Stimulated activated CD4-positive, alpha-beta T cell treated with anti-CD3 and anti-CD28 coated beads, TNF-alpha, amount 100 ng/mL, for 48 hours (primary cell): ENCODE measurements around the gene SH3PXD2A.
A peak's percentile ranks its signal among the peaks of the same experiment; 100 is the strongest.

Experiments
- DNase-seq, 3 donors: peaks; one replicate each; pipeline ENCODE4 v3.0.0-alpha.2; 2020; ENCODE audit warnings: low read depth in 3 of 3

Gene SH3PXD2A

GRCh38 chr10:103706762-103707161, 148.6 kb downstream of the SH3PXD2A start:
- DNase-seq, result no peak

GRCh38 chr10:103706047-103706446, 149.3 kb downstream of the SH3PXD2A start:
- no peak for DNase-seq

- no peak for DNase-seq
Measured at GRCh38 chr10:103703941-103704919, 151.1 kb downstream of the SH3PXD2A start.

GRCh38 chr10:103701380-103702222, 153.8 kb downstream of the SH3PXD2A start:
- no peak for DNase-seq

- DNase-seq, result no peak
Measured at GRCh38 chr10:103700436-103700715, 155.0 kb downstream of the SH3PXD2A start.

- DNase-seq, result no peak
Measured at GRCh38 chr10:103699611-103700435, 155.6 kb downstream of the SH3PXD2A start.

- no peak for DNase-seq
Measured at GRCh38 chr10:103698266-103698665, 157.1 kb downstream of the SH3PXD2A start.

GRCh38 chr10:103697787-103698186, 157.6 kb downstream of the SH3PXD2A start:
- DNase-seq, result no peak

- DNase-seq, result peak; percentile 58 to 80 (median 75)
Measured at GRCh38 chr10:103696411-103697145, 158.8 kb downstream of the SH3PXD2A start.

- DNase-seq, result no peak
Measured at GRCh38 chr10:103696094-103696410, 159.3 kb downstream of the SH3PXD2A start.

GRCh38 chr10:103695584-103696005, 159.8 kb downstream of the SH3PXD2A start:
- no peak for DNase-seq

GRCh38 chr10:103693812-103694205, 161.6 kb downstream of the SH3PXD2A start:
- no peak for DNase-seq

GRCh38 chr10:103692952-103693811, 162.2 kb downstream of the SH3PXD2A start:
- DNase-seq, result no peak

GRCh38 chr10:103692436-103692951, 162.9 kb downstream of the SH3PXD2A start:
- no peak for DNase-seq

- no peak for DNase-seq
Measured at GRCh38 chr10:103691723-103692435, 163.5 kb downstream of the SH3PXD2A start.

GRCh38 chr10:103691267-103691666, 164.1 kb downstream of the SH3PXD2A start:
- no peak for DNase-seq

GRCh38 chr10:103690281-103690680, 165.1 kb downstream of the SH3PXD2A start:
- DNase-seq, result no peak

- no peak for DNase-seq
Measured at GRCh38 chr10:103688491-103688890, 166.9 kb downstream of the SH3PXD2A start.

GRCh38 chr10:103687718-103688117, 167.7 kb downstream of the SH3PXD2A start:
- no peak for DNase-seq
